IMR-90 (cell line): ENCODE measurements around the gene ASB13. TPM values are rescaled to one million over a fixed set of nuclear protein-coding genes. Genes with fewer than 3 reads are reported as not detected.

ENCODE experiments used
- ATAC-seq: fragments of 200-7000 bp; cut with Tn5 transposase; 2 replicates; pipeline ENCODE4 v1.9.1; 2020; ENCODE audit warnings: low read depth, mild to moderate bottlenecking, moderate library complexity
- BruUV-seq: library from RNA; stranded (reverse); fragments of 400-500 nt; replicated peaks from 2 replicates; lab custom pipeline; 2021; lab: Mats Ljungman, UMichigan
- CTCF ChIA-PET: fragments of 300-600 bp; formaldehyde crosslinking; extraction: SDS; loops from one replicate; lab custom pipeline; 2021; ENCODE audit warnings: antibody characterized with exemption; lab: Yijun Ruan, JAX
- POLR2A ChIA-PET: fragments of 300-600 bp; sonication (Branson Sonifier 250); formaldehyde crosslinking; loops from one replicate; lab custom pipeline; 2022; ENCODE audit warnings: antibody characterized with exemption; ENCODE audit not compliant: unreplicated experiment; lab: Charles Lee
- DNase-seq: peaks from one replicate; pipeline ENCODE4 v3.0.0; 2013
- H2AFZ ChIP-seq: replicated peaks from 2 replicates; pipeline ENCODE3; 2013; ENCODE audit warnings: low read length, mild to moderate bottlenecking; ENCODE audit not compliant: poor library complexity
- H2AK5ac ChIP-seq: 2 replicates; pipeline ENCODE4 v1.6.1; 2013; ENCODE audit warnings: low read depth, low read length, inconsistent platforms
- H2AK9ac ChIP-seq: replicated peaks from 2 replicates; pipeline ENCODE3; 2013; ENCODE audit warnings: mild to moderate bottlenecking, low read depth, low read length, moderate library complexity; ENCODE audit not compliant: poor library complexity
- H2BK120ac ChIP-seq: 2 replicates; pipeline ENCODE4 v1.6.1; 2013; ENCODE audit warnings: low read depth, low read length, inconsistent platforms
- H2BK15ac ChIP-seq: 3 replicates; pipeline ENCODE4 v1.6.1; 2013; ENCODE audit warnings: low read depth, low read length, inconsistent platforms
- H2BK20ac ChIP-seq: 2 replicates; pipeline ENCODE4 v1.6.1; 2013; ENCODE audit warnings: low read depth, mild to moderate bottlenecking, inconsistent platforms, low read length, moderate library complexity
- H2BK5ac ChIP-seq: 2 replicates; pipeline ENCODE4 v1.6.1; 2013; ENCODE audit warnings: mild to moderate bottlenecking, low read depth, low read length, inconsistent platforms; ENCODE audit not compliant: poor library complexity, severe bottlenecking
- H3K14ac ChIP-seq: replicated peaks from 2 replicates; pipeline ENCODE4 v1.6.1; 2013; ENCODE audit warnings: low read depth, low read length, inconsistent platforms
- H3K18ac ChIP-seq: 2 replicates; pipeline ENCODE4 v1.6.1; 2013; ENCODE audit warnings: low read depth, low read length, control low read depth
- H3K23ac ChIP-seq: 2 replicates; pipeline ENCODE4 v1.6.1; 2013; ENCODE audit warnings: low read depth, low read length, inconsistent platforms
- H3K27ac ChIP-seq: 2 replicates; pipeline ENCODE4 v1.5.1; 2013; ENCODE audit warnings: mild to moderate bottlenecking, control low read depth, low read length; ENCODE audit not compliant: insufficient read depth
- H3K27me3 ChIP-seq: 2 replicates; pipeline ENCODE4 v1.6.1; 2013; ENCODE audit warnings: low read length; ENCODE audit not compliant: control insufficient read depth, insufficient read depth
- H3K36me3 ChIP-seq: 2 replicates; pipeline ENCODE4 v1.6.1; 2013; ENCODE audit warnings: low read length, mixed read lengths; ENCODE audit not compliant: control insufficient read depth, insufficient read depth
- H3K4ac ChIP-seq: 2 replicates; pipeline ENCODE4 v1.6.1; 2013; ENCODE audit warnings: low read depth, low read length, inconsistent platforms
- H3K4me1 ChIP-seq: 2 replicates; pipeline ENCODE4 v1.6.1; 2013; ENCODE audit warnings: low read length, mixed read lengths; ENCODE audit not compliant: control insufficient read depth, insufficient read depth
- H3K4me2 ChIP-seq: 2 replicates; pipeline ENCODE4 v1.6.1; 2013; ENCODE audit warnings: low read depth, mild to moderate bottlenecking, control low read depth, low read length, moderate library complexity
- H3K4me3 ChIP-seq: 2 replicates; pipeline ENCODE4 v1.5.1; 2013; ENCODE audit warnings: low read depth, mild to moderate bottlenecking, control low read depth, low read length, moderate library complexity; ENCODE audit not compliant: insufficient read depth
- H3K56ac ChIP-seq: 2 replicates; pipeline ENCODE4 v1.6.1; 2013; ENCODE audit warnings: low read length, inconsistent platforms; ENCODE audit not compliant: insufficient read depth; ENCODE audit errors: extremely low read depth
- H3K79me1 ChIP-seq, 2 experiments: 2 replicates each; pipeline ENCODE4 v1.6.1; 2013; ENCODE audit warnings: low read length in 2 of 2, inconsistent platforms in 1 of 2, low read depth in 1 of 2
- H3K9ac ChIP-seq: 2 replicates; pipeline ENCODE4 v1.6.1; 2013; ENCODE audit warnings: low read depth, low read length, control low read depth
- H3K9me1 ChIP-seq: 2 replicates; pipeline ENCODE4 v1.6.1; 2013; ENCODE audit warnings: low read length, inconsistent platforms; ENCODE audit not compliant: insufficient read depth
- H3K9me3 ChIP-seq: 2 replicates; pipeline ENCODE4 v1.6.1; 2013; ENCODE audit warnings: low read length; ENCODE audit not compliant: control insufficient read depth, insufficient read depth
- H4K20me1 ChIP-seq: 2 replicates; pipeline ENCODE4 v1.6.1; 2013; ENCODE audit warnings: low read length, inconsistent platforms; ENCODE audit not compliant: insufficient read depth
- H4K5ac ChIP-seq: 2 replicates; pipeline ENCODE4 v1.6.1; 2013; ENCODE audit warnings: mild to moderate bottlenecking, low read depth, low read length, control low read depth
- H4K8ac ChIP-seq, 2 experiments: 2 replicates each; pipeline ENCODE4 v1.6.1; 2013; ENCODE audit warnings: low read depth in 2 of 2, low read length in 2 of 2, control low read depth in 1 of 2, inconsistent platforms in 1 of 2
- H4K91ac ChIP-seq: 2 replicates; pipeline ENCODE4 v1.6.1; 2013; ENCODE audit warnings: low read depth, low read length, inconsistent platforms; ENCODE audit not compliant: insufficient read depth
- BHLHE40 ChIP-seq: fragments of 150-350 bp; IDR thresholded peaks from 2 replicates; pipeline ENCODE4 v1.6.1; 2016; ENCODE audit warnings: mild to moderate bottlenecking, low read depth, low read length
- CEBPB ChIP-seq: IDR thresholded peaks from 2 replicates; pipeline ENCODE4 v1.6.1; 2012; ENCODE audit warnings: low read depth, low read length, improper control_type of control experiment
- CHD1 ChIP-seq: IDR thresholded peaks from 2 replicates; pipeline ENCODE4 v1.6.1; 2012; ENCODE audit warnings: low read depth, low read length, improper control_type of control experiment
- ELK1 ChIP-seq: fragments of 150-350 bp; IDR thresholded peaks from 2 replicates; pipeline ENCODE4 v1.6.1; 2016; ENCODE audit warnings: low read depth, mild to moderate bottlenecking, low read length, moderate library complexity, borderline replicate concordance
- FOS ChIP-seq: fragments of 150-350 bp; IDR thresholded peaks from 2 replicates; pipeline ENCODE4 v1.6.1; 2016; ENCODE audit warnings: low read depth, low read length
- MAFK ChIP-seq: IDR thresholded peaks from 2 replicates; pipeline ENCODE4 v1.6.1; 2012; ENCODE audit warnings: low read depth, low read length, improper control_type of control experiment
- MAZ ChIP-seq: IDR thresholded peaks from 2 replicates; pipeline ENCODE4 v1.6.1; 2012; ENCODE audit warnings: low read depth, mild to moderate bottlenecking, low read length, improper control_type of control experiment, moderate library complexity, borderline replicate concordance
- MXI1 ChIP-seq: IDR thresholded peaks from 2 replicates; pipeline ENCODE4 v1.6.1; 2012; ENCODE audit warnings: low read depth, mild to moderate bottlenecking, low read length, moderate library complexity, borderline replicate concordance
- NFE2L2 ChIP-seq: fragments of 150-350 bp; IDR thresholded peaks from 2 replicates; pipeline ENCODE4 v1.6.1; 2016; ENCODE audit warnings: low read depth, mild to moderate bottlenecking, low read length
- POLR2A ChIP-seq: IDR thresholded peaks from 2 replicates; pipeline ENCODE4 v1.6.1; 2012; ENCODE audit warnings: mild to moderate bottlenecking, low read depth, low read length
- RAD21 ChIP-seq: IDR thresholded peaks from 2 replicates; pipeline ENCODE4 v1.6.1; 2012; ENCODE audit warnings: low read length, improper control_type of control experiment
- RCOR1 ChIP-seq: IDR thresholded peaks from 2 replicates; pipeline ENCODE4 v1.6.1; 2012; ENCODE audit warnings: mild to moderate bottlenecking, low read length, improper control_type of control experiment; ENCODE audit not compliant: insufficient replicate concordance
- RFX5 ChIP-seq: IDR thresholded peaks from 2 replicates; pipeline ENCODE4 v1.8.0; 2012; ENCODE audit warnings: low read depth, mild to moderate bottlenecking, low read length, moderate library complexity
- SMC3 ChIP-seq: fragments of 150-350 bp; IDR thresholded peaks from 2 replicates; pipeline ENCODE4 v1.6.1; 2016; ENCODE audit warnings: low read depth, mild to moderate bottlenecking, antibody characterized with exemption, low read length, moderate library complexity
- WGBS, 2 experiments: methylation state at CpG; one replicate each; pipeline versions ENCODE4 v1.1.5 to v1.1.7; 2013; ENCODE audit warnings: missing lambda C conversion rate in 2 of 2; ENCODE audit not compliant: insufficient read length in 1 of 2; ENCODE audit errors: extremely low coverage in 2 of 2; 5-methylcytosine and 5-hydroxymethylcytosine counted together
- dilution Hi-C: fragments of 300-500 bp; cut with HindIII; formaldehyde crosslinking; loops from one replicate; pipeline ENCODE4 v1.14.3; 2018; ENCODE audit warnings: low sequenced_read_pairs; ENCODE audit not compliant: unreplicated experiment
- in situ Hi-C: fragments of 300-500 bp; cut with MboI; formaldehyde crosslinking; loops from 3 replicates; pipeline ENCODE4 v1.14.3; 2019; ENCODE audit warnings: low sequenced_read_pairs, inconsistent platforms, mixed read lengths
- intact Hi-C: fragments of 100-400 bp; cut with micrococcal nuclease; formaldehyde crosslinking; loops from 2 replicates; pipeline ENCODE4 v1.10.0; 2022
- polyA plus RNA-seq, 3 experiments: library from polyadenylated mRNA; depleted of rRNA; stranded (reverse); fragments of >200 nt; gene quantifications; 2 replicates each; pipeline ENCODE4 v1.2.3, GENCODE V29; 2012; ENCODE audit warnings: low replicate concordance in 1 of 3
- total RNA-seq: library from RNA; depleted of rRNA; stranded (reverse); fragments of >200 nt; gene quantifications from 2 replicates; pipeline ENCODE4 v1.2.3, GENCODE V29; 2012
- TF ChIP-seq, protein P1 (sequence below): fragments of 150-350 bp; IDR thresholded peaks from 2 replicates; pipeline ENCODE4 v1.6.1; 2017; ENCODE audit warnings: mild to moderate bottlenecking, antibody characterized with exemption, low read length, low read depth
- TF ChIP-seq, protein P2 (sequence below): conservative IDR thresholded peaks from 2 replicates; pipeline ENCODE4 v1.5.1; 2012; ENCODE audit warnings: mild to moderate bottlenecking, low read depth, low read length, improper control_type of control experiment

ASB13 gene
- total and polyA plus RNA-seq, 2 of the 4 experiments (the other 2 are of a cell fraction) = 4.6 to 6.3 TPM

GRCh38 chr10:5670662-5671375, 4.4 kb upstream of the ASB13 start:
- POLR2A ChIA-PET = no interaction called here
- H4K8ac ChIP-seq = no peak overlapping the region
- no peak overlapping the region for H2BK120ac ChIP-seq
- no peak overlapping the region for H3K56ac ChIP-seq
- H3K4me1 ChIP-seq = no peaks in the 10 kb centered on the region
- in situ Hi-C loops = no loop called here
- intact Hi-C loops = no loop called here
- no peak overlapping the region for H2BK5ac ChIP-seq
- no peak overlapping the region for H3K4me3 ChIP-seq
- H2BK20ac ChIP-seq = no peak overlapping the region
- no peak overlapping the region for H3K4me2 ChIP-seq
- H3K79me1 ChIP-seq = peaks cover 0 to 6% of the 10 kb centered on the region in 2 experiments; a peak in 2 of 4 replicates
- H2AFZ ChIP-seq = no peak overlapping the region
- CTCF ChIA-PET = no interaction called here
- H3K23ac ChIP-seq = no peak overlapping the region
- WGBS, 2 experiments = 20% methylated on average over 1 of the region's 8 CpGs; no CpG with 5 or more reads in 1 of the 2 experiments
- no peak overlapping the region for H2AK5ac ChIP-seq
- no peak overlapping the region for H3K4ac ChIP-seq
- H3K18ac ChIP-seq = no peak overlapping the region
- H3K36me3 ChIP-seq = no peaks in the 10 kb centered on the region
- H4K5ac ChIP-seq = no peak overlapping the region
- DNase-seq (no peak), ATAC-seq (no peak)
- H4K91ac ChIP-seq = no peak overlapping the region
- no peak overlapping the region for H3K27ac ChIP-seq
- no TSS peak for BruUV-seq
- peaks cover 4% of the 10 kb centered on the region; the same call in 1 of the 2 replicates for H3K9me1 ChIP-seq
- no peak overlapping the region for H2BK15ac ChIP-seq
- dilution Hi-C loops = no loop called here
- peaks cover 13% of the 10 kb centered on the region for H3K27me3 ChIP-seq
- H3K14ac ChIP-seq = no peak overlapping the region
- no peaks in the 10 kb centered on the region for H4K20me1 ChIP-seq
- H3K9me3 ChIP-seq = peaks cover 7% of the 10 kb centered on the region
- no peak overlapping the region for H2AK9ac ChIP-seq
- no peak overlapping the region for H3K9ac ChIP-seq
- TF ChIP-seq RAD21 = no peak
- no peak for TF ChIP-seq BHLHE40
- TF ChIP-seq RFX5 = no peak
- no peak for TF ChIP-seq SMC3
- TF ChIP-seq, protein P1, sequence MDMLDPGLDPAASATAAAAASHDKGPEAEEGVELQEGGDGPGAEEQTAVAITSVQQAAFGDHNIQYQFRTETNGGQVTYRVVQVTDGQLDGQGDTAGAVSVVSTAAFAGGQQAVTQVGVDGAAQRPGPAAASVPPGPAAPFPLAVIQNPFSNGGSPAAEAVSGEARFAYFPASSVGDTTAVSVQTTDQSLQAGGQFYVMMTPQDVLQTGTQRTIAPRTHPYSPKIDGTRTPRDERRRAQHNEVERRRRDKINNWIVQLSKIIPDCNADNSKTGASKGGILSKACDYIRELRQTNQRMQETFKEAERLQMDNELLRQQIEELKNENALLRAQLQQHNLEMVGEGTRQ = no peak
- TF ChIP-seq CEBPB = no peak
- TF ChIP-seq NFE2L2 = no peak
- TF ChIP-seq POLR2A = no peak
- no peak for TF ChIP-seq FOS
- TF ChIP-seq, protein P2, sequence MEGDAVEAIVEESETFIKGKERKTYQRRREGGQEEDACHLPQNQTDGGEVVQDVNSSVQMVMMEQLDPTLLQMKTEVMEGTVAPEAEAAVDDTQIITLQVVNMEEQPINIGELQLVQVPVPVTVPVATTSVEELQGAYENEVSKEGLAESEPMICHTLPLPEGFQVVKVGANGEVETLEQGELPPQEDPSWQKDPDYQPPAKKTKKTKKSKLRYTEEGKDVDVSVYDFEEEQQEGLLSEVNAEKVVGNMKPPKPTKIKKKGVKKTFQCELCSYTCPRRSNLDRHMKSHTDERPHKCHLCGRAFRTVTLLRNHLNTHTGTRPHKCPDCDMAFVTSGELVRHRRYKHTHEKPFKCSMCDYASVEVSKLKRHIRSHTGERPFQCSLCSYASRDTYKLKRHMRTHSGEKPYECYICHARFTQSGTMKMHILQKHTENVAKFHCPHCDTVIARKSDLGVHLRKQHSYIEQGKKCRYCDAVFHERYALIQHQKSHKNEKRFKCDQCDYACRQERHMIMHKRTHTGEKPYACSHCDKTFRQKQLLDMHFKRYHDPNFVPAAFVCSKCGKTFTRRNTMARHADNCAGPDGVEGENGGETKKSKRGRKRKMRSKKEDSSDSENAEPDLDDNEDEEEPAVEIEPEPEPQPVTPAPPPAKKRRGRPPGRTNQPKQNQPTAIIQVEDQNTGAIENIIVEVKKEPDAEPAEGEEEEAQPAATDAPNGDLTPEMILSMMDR = no peak
- TF ChIP-seq RCOR1 = no peak
- no peak for TF ChIP-seq ELK1
- TF ChIP-seq MAZ = no peak
- TF ChIP-seq CHD1 = no peak
- TF ChIP-seq MXI1 = no peak
- no peak for TF ChIP-seq MAFK
